HEK293T (cell line): ENCODE results near the gene PRR15.

ENCODE experiments used
- CTCF ChIA-PET: fragments of 350-600 bp; formaldehyde crosslinking; extraction: SDS; loops from one replicate; lab custom pipeline; 2021; ENCODE audit warnings: antibody characterized with exemption, inconsistent platforms; lab: Yijun Ruan, JAX
- POLR2A ChIA-PET: fragments of 350-600 bp; formaldehyde crosslinking; extraction: SDS; loops from one replicate; lab custom pipeline; 2020; ENCODE audit warnings: antibody characterized with exemption, inconsistent platforms; lab: Yijun Ruan, JAX
- DNase-seq: peaks from one replicate; pipeline ENCODE4 v3.0.0; 2012; ENCODE audit warnings: mixed read lengths; ENCODE audit errors: extremely low spot score
- ARNT ChIP-seq: fragments of 450-650 bp; IDR thresholded peaks from 2 replicates; pipeline ENCODE4 v1.6.1; 2017; ENCODE audit warnings: mild to moderate bottlenecking
- BHLHE40 ChIP-seq: fragments of 450-650 bp; IDR thresholded peaks from 2 replicates; pipeline ENCODE4 v1.6.1; 2016; ENCODE audit warnings: mild to moderate bottlenecking, moderate library complexity, borderline replicate concordance
- CTBP1 ChIP-seq: fragments of 450-650 bp; IDR thresholded peaks from 2 replicates; pipeline ENCODE4 v1.6.1; 2016; ENCODE audit warnings: borderline replicate concordance
- ELF4 ChIP-seq: fragments of 450-650 bp; IDR thresholded peaks from 2 replicates; pipeline ENCODE4 v1.6.1; 2017; ENCODE audit warnings: antibody characterized with exemption
- FOXA1 ChIP-seq: fragments of 450-650 bp; IDR thresholded peaks from 2 replicates; pipeline ENCODE4 v1.6.1; 2016; ENCODE audit warnings: mild to moderate bottlenecking
- FOXK2 ChIP-seq: fragments of 450-650 bp; IDR thresholded peaks from 2 replicates; pipeline ENCODE4 v1.6.1; 2016; ENCODE audit warnings: mild to moderate bottlenecking
- FOXM1 ChIP-seq: fragments of 450-650 bp; IDR thresholded peaks from 2 replicates; pipeline ENCODE4 v1.6.1; 2017; ENCODE audit warnings: mild to moderate bottlenecking, borderline replicate concordance
- HDGF ChIP-seq: fragments of 450-650 bp; IDR thresholded peaks from 2 replicates; pipeline ENCODE4 v1.6.1; 2017; ENCODE audit warnings: antibody characterized with exemption, borderline replicate concordance
- L3MBTL2 ChIP-seq: fragments of 450-650 bp; conservative IDR thresholded peaks from 2 replicates; pipeline ENCODE4 v1.6.1; 2016; ENCODE audit warnings: mild to moderate bottlenecking
- LEF1 ChIP-seq: fragments of 450-650 bp; IDR thresholded peaks from 2 replicates; pipeline ENCODE4 v1.6.1; 2017; ENCODE audit warnings: mild to moderate bottlenecking, borderline replicate concordance
- NFRKB ChIP-seq: fragments of 450-650 bp; IDR thresholded peaks from 2 replicates; pipeline ENCODE4 v1.6.1; 2016; ENCODE audit warnings: mild to moderate bottlenecking, moderate library complexity
- SP1 ChIP-seq: fragments of 450-650 bp; IDR thresholded peaks from 2 replicates; pipeline ENCODE4 v1.6.1; 2017
- SUZ12 ChIP-seq: fragments of 450-650 bp; IDR thresholded peaks from 2 replicates; pipeline ENCODE4 v1.6.1; 2016; ENCODE audit warnings: mild to moderate bottlenecking
- TARDBP ChIP-seq: fragments of 450-650 bp; IDR thresholded peaks from 2 replicates; pipeline ENCODE4 v1.6.1; 2016
- ZNF384 ChIP-seq: fragments of 450-650 bp; IDR thresholded peaks from 2 replicates; pipeline ENCODE4 v1.6.1; 2016
- TF ChIP-seq, protein P1 (sequence below): fragments of 450-650 bp; IDR thresholded peaks from 2 replicates; pipeline ENCODE4 v1.6.1; 2016

Gene PRR15

DNA sequence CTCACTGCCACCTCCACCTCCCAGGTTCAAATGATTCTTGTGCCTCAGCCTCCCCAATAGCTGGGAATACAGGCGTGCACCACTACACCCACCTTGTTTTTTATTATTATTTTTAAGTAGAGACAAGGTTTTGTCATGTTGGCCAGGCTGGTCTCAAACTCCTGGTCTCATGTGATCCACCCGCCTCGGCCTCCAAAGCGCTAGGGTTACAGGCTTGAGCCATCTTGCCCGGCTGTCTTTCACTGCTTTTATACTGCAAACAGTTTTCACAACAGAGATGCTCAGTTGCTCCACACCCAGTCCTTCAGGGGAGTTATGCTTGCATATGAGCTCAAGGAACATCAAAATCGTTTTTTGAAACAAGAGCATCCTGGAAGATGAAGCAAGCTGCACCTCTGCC, 1.3 kb upstream of the PRR15 start:
- ChIA-PET POLR2A (no interaction called here), CTCF (interaction anchor here (1.3 kb wide), 1 partner anchor 26 kb away, joined by 3 read pairs; no protein-coding TSS in a partner anchor)
- no peak for TF ChIP-seq BHLHE40
- no peak for TF ChIP-seq ELF4
- TF ChIP-seq TARDBP, result no peak
- no peak for TF ChIP-seq LEF1
- no peak for TF ChIP-seq FOXA1
- TF ChIP-seq, protein P1, sequence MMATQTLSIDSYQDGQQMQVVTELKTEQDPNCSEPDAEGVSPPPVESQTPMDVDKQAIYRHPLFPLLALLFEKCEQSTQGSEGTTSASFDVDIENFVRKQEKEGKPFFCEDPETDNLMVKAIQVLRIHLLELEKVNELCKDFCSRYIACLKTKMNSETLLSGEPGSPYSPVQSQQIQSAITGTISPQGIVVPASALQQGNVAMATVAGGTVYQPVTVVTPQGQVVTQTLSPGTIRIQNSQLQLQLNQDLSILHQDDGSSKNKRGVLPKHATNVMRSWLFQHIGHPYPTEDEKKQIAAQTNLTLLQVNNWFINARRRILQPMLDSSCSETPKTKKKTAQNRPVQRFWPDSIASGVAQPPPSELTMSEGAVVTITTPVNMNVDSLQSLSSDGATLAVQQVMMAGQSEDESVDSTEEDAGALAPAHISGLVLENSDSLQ, result no peak
- no peak for TF ChIP-seq HDGF
- no peak for TF ChIP-seq SP1
- no peak for TF ChIP-seq NFRKB
- no peak for TF ChIP-seq ARNT
- no peak for TF ChIP-seq L3MBTL2
- no peak for TF ChIP-seq CTBP1
- no peak for TF ChIP-seq FOXM1
- no peak for TF ChIP-seq FOXK2
- no peak for TF ChIP-seq SUZ12
- TF ChIP-seq ZNF384, result no peak
- DNase-seq, result no peak

DNA sequence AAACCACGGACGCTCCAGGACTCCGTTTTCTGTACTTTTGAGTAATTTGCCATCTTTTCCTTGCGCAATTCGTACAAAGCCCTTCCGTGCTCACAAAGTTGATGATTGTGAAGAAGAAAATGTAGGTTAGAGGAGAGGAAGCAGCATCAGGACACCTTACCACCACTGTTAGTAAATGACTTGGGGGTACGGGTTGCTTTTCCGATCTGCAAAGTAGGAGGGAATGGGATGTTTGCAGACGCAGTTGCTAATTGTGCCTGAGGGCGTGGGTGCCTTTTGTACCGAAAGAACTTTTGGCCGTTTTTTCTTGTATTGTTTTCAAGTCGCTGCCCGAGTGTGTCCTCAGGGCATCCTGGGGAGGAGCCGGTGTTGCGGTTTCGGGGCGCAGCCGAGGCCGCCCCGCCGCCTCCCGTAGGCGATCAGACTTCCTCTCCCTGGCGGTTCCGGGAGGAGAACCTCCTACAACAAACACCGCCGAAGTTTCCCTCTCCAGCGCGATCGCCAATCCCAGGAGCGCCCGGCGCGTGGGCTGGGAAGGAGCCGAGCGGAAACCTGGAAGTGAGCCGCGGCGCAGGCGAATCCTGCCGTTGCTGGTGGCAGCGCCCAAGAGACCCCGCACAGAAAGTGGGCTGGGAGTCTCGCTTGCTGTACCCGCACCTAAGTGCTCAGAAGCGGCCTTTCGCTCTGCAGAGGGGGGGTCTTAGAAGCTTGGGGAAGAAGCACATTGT, 1.0 kb downstream of the PRR15 start:
- ChIA-PET CTCF (no interaction called here), POLR2A (interaction anchor here (0.6 kb wide), 1 partner anchor 22 kb away, joined by 3 read pairs; no protein-coding TSS in a partner anchor)

DNA sequence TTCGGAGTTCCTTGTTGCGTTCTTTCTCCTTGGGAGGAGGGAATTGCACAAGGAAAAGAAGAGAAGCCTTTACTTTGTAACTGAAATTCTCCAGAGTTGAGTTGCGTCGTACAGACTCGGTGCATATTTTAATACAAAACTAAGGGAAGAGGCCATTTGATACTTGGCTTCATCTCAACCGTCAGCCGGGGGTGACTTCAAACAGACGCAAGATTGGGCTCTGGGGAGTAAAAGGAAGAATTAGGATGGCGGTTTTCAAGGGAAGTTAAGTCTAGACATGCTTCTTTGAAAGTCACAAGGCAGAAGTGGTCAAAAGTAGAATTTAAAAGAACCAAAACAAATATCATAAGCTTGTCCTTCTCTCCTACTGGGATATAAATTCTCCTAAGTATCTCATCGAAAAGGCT, 1.6 kb downstream of the PRR15 start:
- TF ChIP-seq TARDBP, result no peak
- TF ChIP-seq HDGF, result no peak
- no peak for TF ChIP-seq FOXA1
- no peak for TF ChIP-seq ARNT
- no peak for TF ChIP-seq CTBP1
- no peak for TF ChIP-seq FOXK2
- TF ChIP-seq SUZ12, result no peak
- no peak for TF ChIP-seq NFRKB
- TF ChIP-seq SP1, result no peak
- TF ChIP-seq ELF4, result no peak
- no peak for TF ChIP-seq BHLHE40
- TF ChIP-seq, protein P1, result no peak
- TF ChIP-seq ZNF384, result no peak
- no peak for TF ChIP-seq LEF1
- TF ChIP-seq L3MBTL2, result no peak
- no peak for TF ChIP-seq FOXM1
- ChIA-PET POLR2A (no interaction called here), CTCF (no interaction called here)
- DNase-seq, result no peak

More for the DNA sequence above, 1.0 kb downstream of the PRR15 start:
- TF ChIP-seq SP1, result no peak
- TF ChIP-seq L3MBTL2, result peak; percentile 27
- peak; percentile 63 for DNase-seq

DNA sequence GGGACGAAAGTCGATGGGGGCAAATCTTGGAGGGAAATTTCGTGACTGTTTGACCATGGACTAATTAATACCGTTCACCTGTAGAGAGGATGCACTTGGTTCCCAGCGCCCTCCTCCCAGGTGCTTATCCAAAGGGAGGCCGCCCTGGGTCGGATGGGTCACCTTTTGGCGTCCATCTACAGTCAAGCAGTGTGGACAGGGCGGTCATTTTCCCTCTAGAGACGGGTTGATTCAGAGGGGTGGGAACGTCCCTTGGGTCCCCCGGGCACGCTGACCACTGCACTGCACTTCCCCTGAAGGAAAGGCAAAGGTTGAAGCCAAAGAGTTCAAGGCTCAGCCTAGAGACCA, 2.0 kb downstream of the PRR15 start:
- POLR2A ChIA-PET, result no interaction called here
- TF ChIP-seq SP1, result no peak
- TF ChIP-seq FOXM1, result no peak
- TF ChIP-seq LEF1, result no peak
- TF ChIP-seq FOXA1, result no peak
- TF ChIP-seq, protein P1, result no peak
- TF ChIP-seq ARNT, result no peak
- no peak for TF ChIP-seq TARDBP
- TF ChIP-seq FOXK2, result no peak
- no peak for TF ChIP-seq HDGF
- TF ChIP-seq SUZ12, result no peak
- no peak for TF ChIP-seq CTBP1
- no peak for TF ChIP-seq NFRKB
- no peak for TF ChIP-seq L3MBTL2
- CTCF ChIA-PET, result no interaction called here
- no peak for DNase-seq

DNA sequence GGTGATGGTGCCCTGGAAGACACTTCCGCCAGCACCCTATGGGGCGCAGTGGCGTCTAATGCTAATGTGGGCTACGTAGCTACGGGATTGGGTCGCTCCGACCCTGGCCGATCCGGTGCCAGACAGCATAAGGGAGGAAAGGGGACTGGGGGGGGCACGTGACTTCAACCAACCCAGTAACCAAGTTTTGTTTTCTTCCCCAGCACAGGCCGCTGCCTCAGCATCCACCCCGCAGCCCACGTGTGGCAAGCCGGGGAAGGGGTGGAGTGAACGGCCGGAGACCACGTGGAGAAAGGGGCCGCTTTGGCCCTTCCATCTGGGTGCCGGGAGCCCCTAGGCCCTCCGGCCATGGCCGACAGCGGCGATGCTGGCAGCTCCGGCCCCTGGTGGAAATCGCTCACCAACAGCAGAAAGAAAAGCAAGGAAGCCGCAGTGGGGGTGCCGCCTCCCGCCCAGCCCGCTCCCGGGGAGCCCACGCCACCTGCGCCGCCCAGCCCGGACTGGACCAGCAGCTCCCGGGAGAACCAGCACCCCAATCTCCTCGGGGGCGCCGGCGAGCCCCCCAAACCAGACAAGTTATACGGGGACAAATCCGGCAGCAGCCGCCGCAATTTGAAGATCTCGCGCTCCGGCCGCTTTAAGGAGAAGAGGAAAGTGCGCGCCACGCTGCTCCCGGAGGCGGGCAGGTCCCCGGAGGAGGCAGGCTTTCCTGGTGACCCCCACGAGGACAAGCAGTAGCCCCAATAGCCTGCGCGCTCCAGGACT, 2.5 kb downstream of the PRR15 start:
- CTCF ChIA-PET, result no interaction called here
- no peak for DNase-seq
- POLR2A ChIA-PET, result no interaction called here
- TF ChIP-seq TARDBP (no peak), FOXA1 (no peak), LEF1 (no peak)

DNA sequence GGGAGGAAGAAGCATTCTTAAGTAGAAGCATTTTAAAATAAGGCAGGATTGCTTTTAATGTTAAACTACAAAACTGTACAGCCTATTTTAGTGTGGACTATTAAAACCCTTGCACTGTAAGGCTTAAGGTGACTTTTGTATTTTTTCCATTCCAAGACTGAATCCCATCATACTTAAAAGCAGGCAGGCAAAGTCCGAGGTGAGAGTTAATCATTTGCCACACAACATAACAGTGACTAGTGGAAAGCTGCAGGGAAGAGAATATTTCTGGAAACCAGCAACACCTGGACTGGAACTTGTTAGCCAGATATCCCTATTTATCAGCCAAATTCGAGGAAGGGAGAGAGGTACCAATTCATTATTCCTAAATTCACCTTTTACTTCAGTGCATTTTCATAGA, 3.5 kb downstream of the PRR15 start:
- POLR2A ChIA-PET, result no interaction called here

More for the DNA sequence above, 3.5 kb downstream of the PRR15 start:
- no peak for DNase-seq
- TF ChIP-seq TARDBP (no peak), FOXK2 (no peak), SUZ12 (no peak), SP1 (no peak), HDGF (no peak), L3MBTL2 (no peak), NFRKB (no peak), ARNT (no peak), CTBP1 (no peak), ZNF384 (no peak), FOXA1 (no peak), LEF1 (no peak), BHLHE40 (no peak), ELF4 (no peak), FOXM1 (no peak)
- TF ChIP-seq, protein P1, result no peak
- CTCF ChIA-PET, result no interaction called here
